ENCODE measurements around the gene CCNE1. TPM values are rescaled to one million over a fixed set of nuclear protein-coding genes. Genes with fewer than 3 reads are reported as not detected.

CCNE1 gene
- total and polyA plus RNA-seq, 9 of the 15 experiments (the other 6 are each of a cell fraction or from before 2014, with no cell fraction given), result 6.2 to 41.0 (median 31.6) TPM

DNA sequence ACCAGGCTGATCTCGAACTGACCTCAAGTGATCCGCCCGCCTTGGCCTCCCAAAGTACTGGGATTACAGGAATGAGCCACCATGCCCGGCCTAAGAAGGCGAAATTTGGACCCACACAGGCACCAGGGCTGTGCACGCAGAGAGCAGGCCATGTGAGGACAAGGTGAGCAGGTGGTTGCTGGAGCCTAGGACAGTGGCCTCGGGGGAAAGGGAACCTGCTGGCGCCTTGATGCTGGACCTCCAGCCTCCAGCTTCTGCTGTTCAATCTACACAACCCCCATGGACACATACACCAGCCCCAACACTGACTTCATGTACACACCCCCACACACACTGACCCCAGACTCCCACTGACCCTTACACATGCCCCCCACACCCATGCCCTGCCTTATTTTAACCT is 41.8 kb upstream of the CCNE1 start (continued):
- TF ChIP-seq, protein P1, sequence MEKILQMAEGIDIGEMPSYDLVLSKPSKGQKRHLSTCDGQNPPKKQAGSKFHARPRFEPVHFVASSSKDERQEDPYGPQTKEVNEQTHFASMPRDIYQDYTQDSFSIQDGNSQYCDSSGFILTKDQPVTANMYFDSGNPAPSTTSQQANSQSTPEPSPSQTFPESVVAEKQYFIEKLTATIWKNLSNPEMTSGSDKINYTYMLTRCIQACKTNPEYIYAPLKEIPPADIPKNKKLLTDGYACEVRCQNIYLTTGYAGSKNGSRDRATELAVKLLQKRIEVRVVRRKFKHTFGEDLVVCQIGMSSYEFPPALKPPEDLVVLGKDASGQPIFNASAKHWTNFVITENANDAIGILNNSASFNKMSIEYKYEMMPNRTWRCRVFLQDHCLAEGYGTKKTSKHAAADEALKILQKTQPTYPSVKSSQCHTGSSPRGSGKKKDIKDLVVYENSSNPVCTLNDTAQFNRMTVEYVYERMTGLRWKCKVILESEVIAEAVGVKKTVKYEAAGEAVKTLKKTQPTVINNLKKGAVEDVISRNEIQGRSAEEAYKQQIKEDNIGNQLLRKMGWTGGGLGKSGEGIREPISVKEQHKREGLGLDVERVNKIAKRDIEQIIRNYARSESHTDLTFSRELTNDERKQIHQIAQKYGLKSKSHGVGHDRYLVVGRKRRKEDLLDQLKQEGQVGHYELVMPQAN (IDR thresholded peaks at IDR 0.05; ENCODE audit: borderline replicate concordance), result no peak
- TF ChIP-seq JUND (IDR thresholded peaks at IDR 0.05; ENCODE audit: borderline replicate concordance, low read depth, low read length) (no peak), JUND (tag; IDR thresholded peaks at IDR 0.05; ENCODE audit: borderline replicate concordance, low read depth, low read length) (no peak), ARID1B (IDR thresholded peaks at IDR 0.05) (no peak)

DNA sequence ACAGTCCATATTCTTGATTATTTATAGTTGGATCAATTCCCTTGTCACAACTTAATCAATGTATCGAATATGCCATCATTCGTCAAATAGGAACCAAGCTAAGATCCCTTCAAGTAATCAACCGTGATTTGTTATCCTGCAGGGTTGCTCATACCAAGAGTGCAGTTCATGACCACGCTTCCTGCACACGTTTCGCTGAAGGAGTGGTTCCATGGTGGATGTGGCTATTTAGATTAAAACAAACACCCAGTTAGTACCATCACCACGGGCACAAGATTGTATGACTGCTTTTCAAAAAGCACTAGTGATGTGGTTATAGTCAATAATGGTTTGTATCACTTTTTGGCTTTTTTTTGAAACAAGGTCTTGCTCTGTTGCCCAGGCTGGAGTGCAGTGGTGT is 41.1 kb upstream of the CCNE1 start:
- in situ Hi-C loops (cut with MboI), result loop anchor here (5.0 kb wide), 1 partner anchor 102 kb away; no protein-coding TSS in a partner anchor
- ChIA-PET POLR2A (interaction anchor here (0.7 to 1.2 kb wide), 4 partner anchors 12 to 165 kb away, joined by 3 to 7 read pairs (median 4); partner anchors contain the start of gene POP4), CTCF (ENCODE audit: low intra/inter-chr PET ratio) (interaction anchor here (0.9 to 2.0 kb wide), 2 partner anchors 97 to 102 kb away, joined by 3 to 18 read pairs; no protein-coding TSS in a partner anchor)
- Histone ChIP-seq H3K4me3 (no peak overlapping the region), H3K9me3 (replicated peaks; ENCODE audit: control insufficient read depth, insufficient read depth, low read depth, low read length) (no peaks in the 10 kb centered on the region), H4K20me1 (replicated peaks; ENCODE audit: control insufficient read depth, insufficient read depth, low read length) (no peaks in the 10 kb centered on the region), H3K36me3 (ENCODE audit: control insufficient read depth, insufficient read depth, low read length) (no peaks in the 10 kb centered on the region), H3K27me3 (ENCODE audit: control insufficient read depth in 2 of 2, insufficient read depth in 2 of 2, low read length in 2 of 2) (peaks cover 2 to 57% of the 10 kb centered on the region in 2 experiments), H2AFZ (ENCODE audit: low read depth, low read length) (no peak overlapping the region), H3K9ac (ENCODE audit: insufficient read depth in 1 of 2, low read depth in 2 of 2, low read length in 2 of 2) (no peak overlapping the region), H3K4me2 (ENCODE audit: insufficient read depth, low read length) (no peak overlapping the region), H3K27ac (ENCODE audit: extremely low read depth, low read depth, low read length) (no peak overlapping the region), H3K9me1 (ENCODE audit: control insufficient read depth, insufficient read depth, low read length) (no peaks in the 10 kb centered on the region), H3K4me1 (replicated peaks in 1 of 2; ENCODE audit: control insufficient read depth in 2 of 2, insufficient read depth in 2 of 2, low read length in 2 of 2) (peaks cover 0 to 4% of the 10 kb centered on the region in 2 experiments; a peak in 2 of 5 replicates), H3K79me2 (ENCODE audit: control insufficient read depth, insufficient read depth, low read length) (no peaks in the 10 kb centered on the region)
- no peak for FAIRE-seq
- DNase-seq (ENCODE audit: extremely low read depth in 1 of 4, low spot score in 3 of 4), result no peak
- ATAC-seq, result no peak
- no TSS peak for BruUV-seq (replicated peaks)
- 9% methylated on average over 7 of the region's 7 CpGs for WGBS (ENCODE audit: insufficient coverage, low coverage, missing lambda C conversion rate)
- intact Hi-C loops (cut with micrococcal nuclease), result no loop called here
- no peak for TF ChIP-seq ZNF699 (CRISPR knock-in tag; IDR thresholded peaks at IDR 0.05; ENCODE audit: insufficient replicate concordance)
- no peak for TF ChIP-seq POLR3A (IDR thresholded peaks at IDR 0.05; ENCODE audit: borderline replicate concordance, extremely low read depth, insufficient read depth, insufficient read length)
- TF ChIP-seq, protein P2, sequence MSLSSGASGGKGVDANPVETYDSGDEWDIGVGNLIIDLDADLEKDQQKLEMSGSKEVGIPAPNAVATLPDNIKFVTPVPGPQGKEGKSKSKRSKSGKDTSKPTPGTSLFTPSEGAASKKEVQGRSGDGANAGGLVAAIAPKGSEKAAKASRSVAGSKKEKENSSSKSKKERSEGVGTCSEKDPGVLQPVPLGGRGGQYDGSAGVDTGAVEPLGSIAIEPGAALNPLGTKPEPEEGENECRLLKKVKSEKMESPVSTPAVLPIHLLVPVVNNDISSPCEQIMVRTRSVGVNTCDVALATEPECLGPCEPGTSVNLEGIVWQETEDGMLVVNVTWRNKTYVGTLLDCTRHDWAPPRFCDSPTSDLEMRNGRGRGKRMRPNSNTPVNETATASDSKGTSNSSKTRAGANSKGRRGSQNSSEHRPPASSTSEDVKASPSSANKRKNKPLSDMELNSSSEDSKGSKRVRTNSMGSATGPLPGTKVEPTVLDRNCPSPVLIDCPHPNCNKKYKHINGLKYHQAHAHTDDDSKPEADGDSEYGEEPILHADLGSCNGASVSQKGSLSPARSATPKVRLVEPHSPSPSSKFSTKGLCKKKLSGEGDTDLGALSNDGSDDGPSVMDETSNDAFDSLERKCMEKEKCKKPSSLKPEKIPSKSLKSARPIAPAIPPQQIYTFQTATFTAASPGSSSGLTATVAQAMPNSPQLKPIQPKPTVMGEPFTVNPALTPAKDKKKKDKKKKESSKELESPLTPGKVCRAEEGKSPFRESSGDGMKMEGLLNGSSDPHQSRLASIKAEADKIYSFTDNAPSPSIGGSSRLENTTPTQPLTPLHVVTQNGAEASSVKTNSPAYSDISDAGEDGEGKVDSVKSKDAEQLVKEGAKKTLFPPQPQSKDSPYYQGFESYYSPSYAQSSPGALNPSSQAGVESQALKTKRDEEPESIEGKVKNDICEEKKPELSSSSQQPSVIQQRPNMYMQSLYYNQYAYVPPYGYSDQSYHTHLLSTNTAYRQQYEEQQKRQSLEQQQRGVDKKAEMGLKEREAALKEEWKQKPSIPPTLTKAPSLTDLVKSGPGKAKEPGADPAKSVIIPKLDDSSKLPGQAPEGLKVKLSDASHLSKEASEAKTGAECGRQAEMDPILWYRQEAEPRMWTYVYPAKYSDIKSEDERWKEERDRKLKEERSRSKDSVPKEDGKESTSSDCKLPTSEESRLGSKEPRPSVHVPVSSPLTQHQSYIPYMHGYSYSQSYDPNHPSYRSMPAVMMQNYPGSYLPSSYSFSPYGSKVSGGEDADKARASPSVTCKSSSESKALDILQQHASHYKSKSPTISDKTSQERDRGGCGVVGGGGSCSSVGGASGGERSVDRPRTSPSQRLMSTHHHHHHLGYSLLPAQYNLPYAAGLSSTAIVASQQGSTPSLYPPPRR (CRISPR knock-in tag; IDR thresholded peaks at IDR 0.05; ENCODE audit: borderline replicate concordance), result no peak
- TF ChIP-seq, protein P3, sequence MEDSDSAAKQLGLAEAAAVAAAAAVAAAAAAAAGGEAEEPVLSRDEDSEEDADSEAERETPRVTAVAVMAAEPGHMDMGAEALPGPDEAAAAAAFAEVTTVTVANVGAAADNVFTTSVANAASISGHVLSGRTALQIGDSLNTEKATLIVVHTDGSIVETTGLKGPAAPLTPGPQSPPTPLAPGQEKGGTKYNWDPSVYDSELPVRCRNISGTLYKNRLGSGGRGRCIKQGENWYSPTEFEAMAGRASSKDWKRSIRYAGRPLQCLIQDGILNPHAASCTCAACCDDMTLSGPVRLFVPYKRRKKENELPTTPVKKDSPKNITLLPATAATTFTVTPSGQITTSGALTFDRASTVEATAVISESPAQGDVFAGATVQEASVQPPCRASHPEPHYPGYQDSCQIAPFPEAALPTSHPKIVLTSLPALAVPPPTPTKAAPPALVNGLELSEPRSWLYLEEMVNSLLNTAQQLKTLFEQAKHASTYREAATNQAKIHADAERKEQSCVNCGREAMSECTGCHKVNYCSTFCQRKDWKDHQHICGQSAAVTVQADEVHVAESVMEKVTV (CRISPR knock-in tag; IDR thresholded peaks at IDR 0.05), result no peak
- no peak for TF ChIP-seq HNRNPLL (IDR thresholded peaks at IDR 0.05; ENCODE audit: low read depth, low read length, poor library complexity, severe bottlenecking)
- no peak for TF ChIP-seq TARDBP (IDR thresholded peaks at IDR 0.05)
- TF ChIP-seq KDM2B (CRISPR knock-in tag; IDR thresholded peaks at IDR 0.05), result no peak
- TF ChIP-seq RAD51 (IDR thresholded peaks at IDR 0.05; ENCODE audit: borderline replicate concordance, low read depth), result no peak
